Liver (tissue), 3 donors: Measurements from ENCODE around the gene ACCS.

Source experiments
- ATF3 ChIP-seq: IDR thresholded peaks from 2 replicates; pipeline ENCODE4 v1.6.1; 2016; ENCODE audit warnings: antibody characterized with exemption
- CTCF ChIP-seq: fragments of 150-350 bp; IDR thresholded peaks from 2 replicates; pipeline ENCODE4 v1.5.1; 2017; ENCODE audit warnings: improper control_type of control experiment, low read depth, low read length; ENCODE audit not compliant: missing input control
- EGR1 ChIP-seq, 2 donors: IDR thresholded peaks; 2 replicates each; pipeline ENCODE4 v1.6.1; 2016 to 2018; ENCODE audit warnings: antibody characterized with exemption in 2 of 2, low read depth in 2 of 2
- FOXA1 ChIP-seq: IDR thresholded peaks from 2 replicates; pipeline ENCODE4 v1.6.1; 2016; ENCODE audit warnings: antibody characterized with exemption
- GABPA ChIP-seq, 2 donors: IDR thresholded peaks in 1 of 2; conservative IDR thresholded peaks in 1 of 2; 2 replicates each; pipeline ENCODE4 v1.6.1; 2016; ENCODE audit warnings: antibody characterized with exemption in 2 of 2, mild to moderate bottlenecking in 1 of 2, moderate library complexity in 1 of 2
- JUND ChIP-seq, 2 donors: IDR thresholded peaks; 2 replicates each; pipeline ENCODE4 v1.6.1; 2016; ENCODE audit warnings: antibody characterized with exemption in 2 of 2
- MAX ChIP-seq: IDR thresholded peaks from 2 replicates; pipeline ENCODE4 v1.6.1; 2016; ENCODE audit warnings: antibody characterized with exemption
- RAD21 ChIP-seq, 2 donors: IDR thresholded peaks; 2 replicates each; pipeline ENCODE4 v1.6.1; 2016; ENCODE audit warnings: antibody characterized with exemption in 2 of 2, mild to moderate bottlenecking in 2 of 2
- REST ChIP-seq: IDR thresholded peaks from 2 replicates; pipeline ENCODE4 v1.6.1; 2016; ENCODE audit warnings: antibody characterized with exemption, mild to moderate bottlenecking
- SP1 ChIP-seq: IDR thresholded peaks from 2 replicates; pipeline ENCODE4 v1.6.1; 2018; ENCODE audit warnings: antibody characterized with exemption, mild to moderate bottlenecking
- TAF1 ChIP-seq: conservative IDR thresholded peaks from 2 replicates; pipeline ENCODE4 v1.6.1; 2016; ENCODE audit warnings: antibody characterized with exemption, mild to moderate bottlenecking
- YY1 ChIP-seq: IDR thresholded peaks from 2 replicates; pipeline ENCODE4 v1.6.1; 2016; ENCODE audit warnings: antibody characterized with exemption, mild to moderate bottlenecking
- ZBTB33 ChIP-seq: IDR thresholded peaks from 2 replicates; pipeline ENCODE4 v1.6.1; 2016; ENCODE audit warnings: antibody characterized with exemption
- donor health status: healthy.
- donor health status: healthy.

- TF ChIP-seq CTCF (no peak), REST (no peak), GABPA (IDR thresholded peaks at IDR 0.05 in 1 of 2, conservative IDR thresholded peaks at IDR 0.05 in 1 of 2) (no peak), TAF1 (no peak), ATF3 (no peak), SP1 (no peak), ZBTB33 (no peak), EGR1 (IDR thresholded peaks at IDR 0.05; ENCODE audit: low read depth in 2 of 2) (no peak), FOXA1 (no peak), YY1 (no peak), RAD21 (IDR thresholded peaks at IDR 0.05) (no peak), MAX (no peak), JUND (IDR thresholded peaks at IDR 0.05) (no peak)
Measured at GRCh38 chr11:44016546-44017442, 49.3 kb upstream of the ACCS start.
